ENCODE measurements around the gene TMEM132D. TPM values are rescaled to one million over a fixed set of nuclear protein-coding genes. Genes with fewer than 3 reads are reported as not detected.

TMEM132D gene
- total and polyA plus RNA-seq, 2 donors (not counting 3 experiments of a cell fraction or from before 2014, with no cell fraction given): not detected

DNA sequence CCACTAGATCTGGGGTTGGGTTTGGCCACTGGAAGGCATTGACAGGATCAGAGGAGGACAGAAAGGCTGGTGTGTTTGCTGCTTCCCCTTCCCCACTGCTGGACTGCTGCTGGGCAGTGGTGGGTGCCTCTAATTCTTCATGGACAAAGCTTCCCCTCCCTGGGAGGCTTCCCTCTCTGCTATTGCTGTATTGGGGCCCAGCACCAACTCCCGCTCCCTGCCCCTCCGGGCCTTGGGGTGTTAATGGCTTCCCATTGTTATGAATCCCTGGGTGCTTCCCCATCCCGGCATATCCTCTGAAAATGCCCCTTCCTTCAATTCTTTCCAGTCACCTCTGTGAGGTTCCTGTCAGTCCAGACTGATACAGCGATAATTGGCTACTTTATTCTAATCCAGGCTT is 740.4 kb downstream of the TMEM132D start:
- no peak for DNase-seq (ENCODE audit: low read depth, low spot score)
- Histone ChIP-seq H3K4me3 (replicated peaks in 1 of 3; ENCODE audit: insufficient read depth in 1 of 3, low read depth in 1 of 3, low read length in 3 of 3) (no peak overlapping the region), H3K9me1 (replicated peaks; ENCODE audit: control insufficient read depth, extremely low read depth, insufficient read depth, low read length) (no peaks in the 10 kb centered on the region), H3K9ac (replicated peaks; ENCODE audit: extremely low read depth, insufficient read depth, low read length) (no peak overlapping the region), H3K4me2 (ENCODE audit: insufficient read depth, low read length) (no peak overlapping the region), H3K79me2 (ENCODE audit: control insufficient read depth, insufficient read depth, low read length) (no peaks in the 10 kb centered on the region), H3K27me3 (ENCODE audit: control insufficient read depth in 2 of 2, insufficient read depth in 2 of 2, low read length in 2 of 2) (no peaks in the 10 kb centered on the region), H3K27ac (ENCODE audit: insufficient read depth, low read depth, low read length) (no peak overlapping the region), H3K9me3 (replicated peaks; ENCODE audit: control insufficient read depth, insufficient read depth, low read length) (peaks cover 7% of the 10 kb centered on the region), H3K36me3 (ENCODE audit: control insufficient read depth in 2 of 2, extremely low read depth in 1 of 2, insufficient read depth in 2 of 2, low read length in 2 of 2) (no peaks in the 10 kb centered on the region), H2AFZ (ENCODE audit: low read depth, low read length) (no peak overlapping the region), H3K4me1 (ENCODE audit: control insufficient read depth, extremely low read depth, insufficient read depth, low read length) (no peaks in the 10 kb centered on the region), H4K20me1 (replicated peaks; ENCODE audit: control insufficient read depth, extremely low read depth, insufficient read depth, low read length) (no peaks in the 10 kb centered on the region)
- FAIRE-seq: no peak
- TF ChIP-seq JUN (IDR thresholded peaks at IDR 0.05; ENCODE audit: borderline replicate concordance, insufficient read depth, insufficient read length, low read depth) (no peak), POLR2A (IDR thresholded peaks at IDR 0.05; ENCODE audit: low read depth, low read length) (no peak), POLR2AphosphoS5 (IDR thresholded peaks at IDR 0.05; ENCODE audit: insufficient read depth, low read depth, low read length) (no peak), GATA2 (IDR thresholded peaks at IDR 0.05; ENCODE audit: insufficient read depth, insufficient read length, low read depth, low read length) (no peak), FOS (IDR thresholded peaks at IDR 0.05; ENCODE audit: borderline replicate concordance, insufficient read depth, low read length) (no peak), EZH2 (IDR thresholded peaks at IDR 0.05; ENCODE audit: borderline replicate concordance, low read depth, low read length, severe bottlenecking) (no peak), MYC (IDR thresholded peaks at IDR 0.05; ENCODE audit: low read depth, low read length) (no peak)
- TF ChIP-seq, protein P1, sequence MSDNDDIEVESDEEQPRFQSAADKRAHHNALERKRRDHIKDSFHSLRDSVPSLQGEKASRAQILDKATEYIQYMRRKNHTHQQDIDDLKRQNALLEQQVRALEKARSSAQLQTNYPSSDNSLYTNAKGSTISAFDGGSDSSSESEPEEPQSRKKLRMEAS (IDR thresholded peaks at IDR 0.05; ENCODE audit: insufficient read depth, insufficient read length): no peak
- TF ChIP-seq, protein P2, sequence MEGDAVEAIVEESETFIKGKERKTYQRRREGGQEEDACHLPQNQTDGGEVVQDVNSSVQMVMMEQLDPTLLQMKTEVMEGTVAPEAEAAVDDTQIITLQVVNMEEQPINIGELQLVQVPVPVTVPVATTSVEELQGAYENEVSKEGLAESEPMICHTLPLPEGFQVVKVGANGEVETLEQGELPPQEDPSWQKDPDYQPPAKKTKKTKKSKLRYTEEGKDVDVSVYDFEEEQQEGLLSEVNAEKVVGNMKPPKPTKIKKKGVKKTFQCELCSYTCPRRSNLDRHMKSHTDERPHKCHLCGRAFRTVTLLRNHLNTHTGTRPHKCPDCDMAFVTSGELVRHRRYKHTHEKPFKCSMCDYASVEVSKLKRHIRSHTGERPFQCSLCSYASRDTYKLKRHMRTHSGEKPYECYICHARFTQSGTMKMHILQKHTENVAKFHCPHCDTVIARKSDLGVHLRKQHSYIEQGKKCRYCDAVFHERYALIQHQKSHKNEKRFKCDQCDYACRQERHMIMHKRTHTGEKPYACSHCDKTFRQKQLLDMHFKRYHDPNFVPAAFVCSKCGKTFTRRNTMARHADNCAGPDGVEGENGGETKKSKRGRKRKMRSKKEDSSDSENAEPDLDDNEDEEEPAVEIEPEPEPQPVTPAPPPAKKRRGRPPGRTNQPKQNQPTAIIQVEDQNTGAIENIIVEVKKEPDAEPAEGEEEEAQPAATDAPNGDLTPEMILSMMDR (IDR thresholded peaks at IDR 0.05; ENCODE audit: extremely low read depth in 1 of 2, insufficient read depth in 1 of 2, low read depth in 1 of 2, low read length in 2 of 2): no peak
- BruUV-seq (replicated peaks): no TSS peak
- intact Hi-C loops (cut with micrococcal nuclease): no loop called here
- dilution Hi-C loops (cut with MboI; ENCODE audit: extremely low pct_ligation_motif_present, low sequenced_read_pairs): no loop called here
- ChIA-PET CTCF (no interaction called here), POLR2A (no interaction called here)
